HT-29 (cell line): ENCODE measurements around the gene TSEN34. TPM values are rescaled to one million over a fixed set of nuclear protein-coding genes. Genes with fewer than 3 reads are reported as not detected.
A peak's percentile ranks its signal among the peaks of the same experiment; 100 is the strongest.
"Not testable (repeated sequence)": the region's sequence is repeated elsewhere in the genome, so short reads cannot be mapped to it uniquely, and the experiment has no call there.

ENCODE experiments used
- DNase-seq: peaks from one replicate; pipeline ENCODE4 v3.0.0-alpha.2; 2015; ENCODE audit warnings: low spot score
- total RNA-seq: library from RNA; depleted of rRNA; stranded (reverse); fragments of >200 nt; shearing (Covaris generic); gene quantifications from 2 replicates; pipeline ENCODE4 v1.2.3, GENCODE V29; 2014

TSEN34 gene
- total RNA-seq, 1 experiment from 2014 or later = 234 TPM

DNA sequence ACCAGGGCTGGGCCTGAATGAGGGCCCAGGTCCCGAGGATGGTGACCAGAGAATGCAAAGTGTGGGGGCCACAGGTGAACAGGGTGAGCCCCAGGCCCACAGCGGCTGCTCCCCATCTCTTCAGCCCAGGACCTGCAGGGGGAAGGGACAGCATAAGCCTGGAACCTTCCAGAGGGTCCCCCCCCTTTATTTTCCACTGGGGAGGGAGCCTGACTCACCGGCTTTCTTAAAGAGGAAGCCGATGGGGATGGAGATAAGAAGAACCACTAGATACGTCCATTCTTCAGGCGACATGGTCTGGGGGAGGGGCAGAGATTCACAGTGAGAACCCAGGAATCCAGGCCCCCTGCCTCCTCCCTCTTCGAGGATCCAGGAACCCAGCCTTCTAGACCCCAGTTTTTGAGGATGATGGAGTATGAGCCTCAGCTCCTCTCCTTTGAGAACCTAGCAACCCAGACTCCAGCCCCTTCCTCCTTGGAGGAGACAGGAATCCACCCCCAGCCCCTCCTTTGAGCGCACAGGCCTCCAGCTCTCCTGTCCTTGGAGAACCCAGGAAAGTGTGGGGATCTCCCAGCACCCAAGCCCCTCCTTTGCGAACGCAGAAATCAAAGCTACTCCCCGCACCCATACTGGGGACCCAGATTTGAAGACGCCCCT lies 2.8 kb upstream of the TSEN34 start:
- peak; percentile 79 for DNase-seq

DNA sequence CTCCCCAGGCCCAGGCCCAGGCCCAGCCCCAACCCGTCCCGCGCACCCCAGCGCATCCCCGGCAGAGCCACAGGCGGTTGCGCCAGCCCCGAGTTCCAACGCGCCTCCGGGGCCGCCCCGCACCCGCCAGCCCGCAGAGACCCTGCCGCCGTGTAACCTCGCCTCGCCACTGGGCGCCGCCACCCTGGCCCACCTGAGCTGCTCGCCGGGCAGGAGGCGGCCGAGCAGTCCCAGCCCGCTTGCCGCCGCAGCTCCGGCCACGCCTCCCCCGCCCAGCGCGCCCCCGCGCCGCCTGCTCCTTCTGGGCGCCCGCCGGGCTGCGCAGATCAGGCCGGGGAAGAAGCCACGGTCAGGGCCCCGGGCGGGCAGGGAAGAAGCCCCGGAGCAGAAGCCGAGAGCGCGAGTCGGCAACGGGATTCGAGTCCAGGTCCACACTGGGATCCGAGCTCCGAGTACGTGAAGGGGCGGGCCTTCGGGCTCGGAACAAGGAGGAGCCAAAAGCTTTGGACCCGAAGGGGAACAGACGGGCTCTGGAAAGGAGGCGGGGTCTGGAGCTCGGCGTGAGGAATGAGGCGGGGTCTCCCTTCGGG lies 1.9 kb upstream of the TSEN34 start, which contains the start of gene MBOAT7:
MBOAT7 (minus strand) TSS at position 436 of the 590 bp plus-strand sequence. CDS start 1,072 bp downstream, outside the sequence.
- no peak for DNase-seq

DNA sequence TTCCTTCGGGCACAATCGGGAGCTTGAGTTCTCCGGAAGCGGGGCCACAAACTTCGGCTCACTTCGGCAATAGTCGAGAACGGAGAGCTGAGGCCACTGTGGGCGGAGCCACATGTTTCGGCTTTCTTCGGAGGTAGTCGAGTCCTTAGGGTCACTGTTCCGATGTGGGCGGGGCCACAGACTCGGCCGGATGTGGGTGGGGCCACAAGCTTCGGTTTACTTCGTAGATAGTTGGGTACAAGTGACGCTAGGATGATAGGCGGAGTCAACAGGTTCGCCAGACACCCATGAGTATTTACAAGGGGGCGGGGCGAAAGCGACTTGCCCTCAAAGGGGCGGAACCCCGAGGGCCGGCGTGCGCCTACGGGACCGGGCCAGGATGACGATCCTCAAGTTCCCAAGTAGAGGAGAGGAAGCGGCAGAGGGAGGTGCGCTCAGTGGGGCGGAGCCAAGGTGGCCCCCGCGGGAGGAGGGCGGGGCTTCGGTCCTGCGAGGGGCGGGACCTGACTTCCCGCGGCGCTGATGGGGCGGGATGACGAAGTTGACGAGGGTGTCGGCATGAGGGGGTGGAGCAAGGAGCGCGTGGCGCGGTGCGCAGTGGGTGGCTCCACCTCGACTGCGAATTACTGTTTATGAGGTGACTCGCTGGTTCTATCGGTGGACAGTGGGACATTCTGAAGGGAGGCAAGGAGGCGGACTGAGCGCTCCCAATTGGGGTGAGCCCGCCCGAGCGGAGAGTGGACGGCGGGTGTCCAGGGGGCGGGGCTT lies 1.2 kb upstream of the TSEN34 start:
- peak; percentile 100 for DNase-seq

DNA sequence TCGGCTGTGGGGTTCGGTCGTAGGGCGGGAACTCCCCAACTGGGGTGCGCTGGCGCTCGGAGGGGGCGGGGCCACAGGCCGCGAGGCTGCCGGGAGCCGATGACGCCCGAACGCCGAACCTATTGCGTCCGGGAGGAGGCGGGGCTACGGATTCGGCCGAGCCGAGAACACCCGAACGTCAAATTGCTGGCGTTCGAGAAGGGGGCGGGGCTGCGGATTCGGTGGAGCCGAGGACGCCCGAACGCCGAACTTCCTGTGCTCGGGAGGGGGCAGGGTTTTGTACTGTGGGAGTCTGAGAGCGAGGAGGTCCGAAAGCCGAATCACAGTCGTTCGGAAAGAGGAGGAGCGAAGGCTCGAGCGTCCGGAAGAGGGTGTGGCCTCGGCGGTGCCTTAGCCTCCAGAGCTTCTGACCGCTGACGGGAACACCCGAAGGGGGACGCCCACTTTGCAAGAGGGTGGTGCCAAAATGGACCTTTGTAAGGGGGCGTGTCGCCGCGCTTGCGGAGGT lies 551 bp upstream of the TSEN34 start:
- DNase-seq = peak; percentile 100

DNA sequence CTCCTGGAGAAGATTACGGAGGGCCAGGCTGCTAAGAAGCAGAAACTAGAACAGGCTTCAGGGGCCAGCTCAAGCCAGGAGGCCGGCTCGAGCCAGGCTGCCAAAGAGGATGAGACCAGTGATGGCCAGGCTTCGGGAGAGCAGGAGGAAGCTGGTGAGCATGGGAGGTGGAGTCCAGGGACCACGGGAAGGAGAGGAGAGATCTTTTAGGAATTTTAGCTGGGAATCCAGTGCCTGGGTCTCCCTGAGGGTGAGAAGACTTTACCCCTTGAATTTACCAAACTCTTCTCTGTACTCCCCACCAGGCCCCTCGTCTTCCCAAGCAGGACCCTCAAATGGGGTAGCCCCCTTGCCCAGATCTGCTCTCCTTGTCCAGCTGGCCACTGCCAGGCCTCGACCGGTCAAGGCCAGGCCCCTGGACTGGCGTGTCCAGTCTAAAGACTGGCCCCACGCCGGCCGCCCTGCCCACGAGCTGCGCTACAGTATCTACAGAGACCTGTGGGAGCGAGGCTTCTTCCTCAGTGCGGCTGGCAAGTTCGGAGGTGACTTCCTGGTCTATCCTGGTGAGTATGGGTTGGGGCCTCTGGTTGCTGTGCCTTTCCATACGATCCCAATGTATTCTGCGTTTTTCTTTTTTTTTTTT lies 824 bp downstream of the TSEN34 start:
- peak; percentile 42 for DNase-seq

DNA sequence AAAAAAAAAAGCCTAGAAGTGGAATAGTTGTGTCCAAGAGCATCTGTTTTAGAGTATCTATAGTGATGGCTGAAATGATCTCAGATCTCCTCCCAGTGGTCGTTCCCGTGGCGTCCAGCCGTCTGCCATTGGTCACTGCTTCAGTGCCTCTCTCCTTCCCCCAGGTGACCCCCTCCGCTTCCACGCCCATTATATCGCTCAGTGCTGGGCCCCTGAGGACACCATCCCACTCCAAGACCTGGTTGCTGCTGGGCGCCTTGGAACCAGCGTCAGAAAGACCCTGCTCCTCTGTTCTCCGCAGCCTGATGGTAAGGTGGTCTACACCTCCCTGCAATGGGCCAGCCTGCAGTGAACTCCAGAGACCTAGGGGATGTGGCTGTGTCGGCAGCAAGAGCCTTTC lies 1.9 kb downstream of the TSEN34 start:
- DNase-seq = no peak

DNA sequence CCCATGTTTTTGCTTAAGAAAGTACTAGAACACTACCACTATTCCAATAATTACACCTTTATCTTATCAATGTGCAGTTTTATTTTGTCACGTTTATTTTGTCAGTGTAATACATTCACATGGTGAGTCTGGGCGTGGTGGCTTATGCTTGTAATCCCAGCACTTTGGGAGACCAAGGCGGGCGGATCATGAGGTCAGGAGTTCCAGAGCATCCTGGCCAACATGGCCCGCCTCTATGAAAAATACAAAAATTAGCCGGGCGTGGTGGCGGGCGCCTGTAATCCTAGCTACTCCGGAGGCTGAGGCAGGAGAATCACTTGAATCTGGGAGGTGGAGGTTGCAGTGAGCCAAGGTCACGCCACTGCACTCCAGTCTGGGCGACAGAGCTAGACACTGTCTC lies 3.4 kb downstream of the TSEN34 start:
- not testable (repeated sequence) for DNase-seq

DNA sequence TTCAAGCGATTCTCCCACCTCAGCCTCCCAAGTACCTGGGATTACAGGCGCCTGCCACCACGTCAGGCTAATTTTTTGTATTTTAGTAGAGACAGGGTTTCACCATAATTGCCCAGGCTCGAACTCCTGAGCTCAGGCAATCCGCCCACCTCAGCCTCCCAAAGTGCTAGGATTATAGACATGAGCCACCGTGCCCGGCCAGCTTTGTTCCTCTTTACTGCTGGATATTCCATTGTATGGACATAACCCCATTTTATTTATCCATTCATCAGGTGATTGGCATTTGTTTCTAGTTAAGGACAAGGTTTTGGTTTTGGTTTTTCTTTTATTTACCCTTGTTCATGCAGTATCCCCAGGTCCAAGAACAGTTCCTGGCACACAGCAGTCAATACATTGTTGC lies 5.4 kb downstream of the TSEN34 start:
- no peak for DNase-seq

DNA sequence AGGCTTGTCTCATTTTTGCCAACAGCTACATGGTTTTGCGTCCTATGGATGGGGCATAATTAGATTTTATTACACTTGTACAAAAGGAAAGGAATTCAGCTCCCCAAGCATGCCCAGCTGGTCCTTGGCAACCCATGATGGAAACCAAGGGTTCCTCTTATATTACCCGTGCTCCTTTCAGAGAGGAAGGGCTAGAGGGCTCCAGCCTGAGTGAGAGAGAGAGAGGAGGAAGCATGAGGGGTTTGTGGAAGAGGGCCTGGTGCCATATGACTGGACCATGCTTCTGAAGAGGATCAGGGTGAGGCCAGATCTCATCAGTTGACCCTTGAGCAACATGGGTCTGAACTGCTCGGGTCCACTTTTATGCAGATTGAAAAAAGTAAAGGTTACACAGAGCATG lies 6.0 kb downstream of the TSEN34 start:
- no peak for DNase-seq

DNA sequence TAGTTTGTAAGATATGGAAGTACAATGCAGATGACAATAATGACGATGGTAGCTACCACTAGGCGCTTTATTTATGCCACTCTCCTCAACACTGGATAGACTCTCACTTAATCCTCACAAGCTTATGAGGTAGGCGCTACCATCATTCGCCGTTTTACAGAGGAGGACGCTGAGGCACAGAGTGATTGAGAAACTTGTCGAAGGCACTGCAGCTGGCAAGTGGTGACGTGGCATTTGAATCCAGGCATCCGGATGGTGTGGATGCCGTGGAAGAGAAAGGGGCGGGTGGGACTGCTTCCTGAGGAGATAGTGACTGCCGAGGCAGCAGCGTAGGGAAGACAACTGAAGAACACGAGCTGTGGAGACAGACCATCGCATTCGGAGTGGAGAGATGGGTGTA lies 8.3 kb downstream of the TSEN34 start:
- DNase-seq = no peak

DNA sequence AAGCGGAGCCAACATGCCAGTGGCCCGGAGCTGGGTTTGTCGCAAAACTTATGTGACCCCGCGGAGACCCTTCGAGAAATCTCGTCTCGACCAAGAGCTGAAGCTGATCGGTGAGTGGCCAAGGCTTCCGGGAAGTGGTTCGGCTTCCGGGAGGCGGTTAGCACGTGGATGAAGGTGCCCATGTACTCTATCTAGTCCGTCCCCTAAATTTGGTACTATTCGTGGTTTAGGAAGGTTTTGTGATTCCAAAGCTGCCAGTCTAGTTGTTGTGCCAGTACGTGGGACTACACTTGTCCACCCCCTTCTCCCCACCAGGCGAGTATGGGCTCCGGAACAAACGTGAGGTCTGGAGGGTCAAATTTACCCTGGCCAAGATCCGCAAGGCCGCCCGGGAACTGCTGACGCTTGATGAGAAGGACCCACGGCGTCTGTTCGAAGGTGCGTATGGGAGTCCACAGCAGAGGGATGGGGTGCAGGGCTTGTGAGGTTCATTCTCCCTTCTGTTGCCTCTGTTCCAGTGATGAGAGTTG lies 10.1 kb downstream of the TSEN34 start:
- no peak for DNase-seq

DNA sequence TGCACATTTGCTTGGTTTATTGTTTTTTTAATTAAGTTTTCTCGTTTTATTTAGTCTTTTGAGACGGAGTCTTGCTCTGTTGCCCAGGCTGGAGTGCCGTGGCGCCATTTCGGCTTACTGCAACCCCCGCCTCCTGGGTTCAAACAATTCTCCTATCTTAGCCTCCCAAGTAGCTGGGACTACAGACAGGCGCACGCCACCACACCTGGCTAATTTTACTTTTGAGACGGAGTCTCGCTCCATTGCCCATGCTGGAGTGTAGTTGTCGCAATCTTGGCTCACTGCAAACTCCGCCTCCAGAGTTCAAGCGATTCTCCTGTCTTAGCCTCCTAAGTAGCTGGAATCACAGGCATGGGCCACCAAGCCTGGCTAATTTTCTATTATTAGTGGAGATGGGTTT lies 10.9 kb downstream of the TSEN34 start:
- peak; percentile 50 for DNase-seq

DNA sequence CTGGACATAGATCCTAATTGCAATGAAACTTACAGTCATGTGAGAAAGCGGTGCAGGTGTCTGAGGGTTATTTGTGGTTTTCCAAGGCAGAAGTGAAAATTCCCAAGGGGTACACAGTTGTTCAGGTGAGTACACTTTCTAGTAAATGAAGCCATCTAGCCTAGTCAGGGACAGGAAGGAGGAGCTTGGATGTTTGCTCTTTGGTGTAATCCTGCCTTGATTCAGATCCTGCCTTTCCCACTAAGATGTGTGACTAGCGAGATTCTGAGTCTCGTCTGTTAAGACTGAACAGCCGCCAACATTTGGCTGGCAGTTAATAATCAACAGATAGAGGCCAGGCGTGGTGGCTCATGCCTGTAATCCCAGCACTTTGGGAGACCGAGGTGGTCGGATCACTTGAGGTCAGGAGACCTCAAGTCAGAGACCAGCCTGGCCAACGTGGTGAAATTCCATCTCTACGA lies 12.1 kb downstream of the TSEN34 start:
- DNase-seq = peak; percentile 52

DNA sequence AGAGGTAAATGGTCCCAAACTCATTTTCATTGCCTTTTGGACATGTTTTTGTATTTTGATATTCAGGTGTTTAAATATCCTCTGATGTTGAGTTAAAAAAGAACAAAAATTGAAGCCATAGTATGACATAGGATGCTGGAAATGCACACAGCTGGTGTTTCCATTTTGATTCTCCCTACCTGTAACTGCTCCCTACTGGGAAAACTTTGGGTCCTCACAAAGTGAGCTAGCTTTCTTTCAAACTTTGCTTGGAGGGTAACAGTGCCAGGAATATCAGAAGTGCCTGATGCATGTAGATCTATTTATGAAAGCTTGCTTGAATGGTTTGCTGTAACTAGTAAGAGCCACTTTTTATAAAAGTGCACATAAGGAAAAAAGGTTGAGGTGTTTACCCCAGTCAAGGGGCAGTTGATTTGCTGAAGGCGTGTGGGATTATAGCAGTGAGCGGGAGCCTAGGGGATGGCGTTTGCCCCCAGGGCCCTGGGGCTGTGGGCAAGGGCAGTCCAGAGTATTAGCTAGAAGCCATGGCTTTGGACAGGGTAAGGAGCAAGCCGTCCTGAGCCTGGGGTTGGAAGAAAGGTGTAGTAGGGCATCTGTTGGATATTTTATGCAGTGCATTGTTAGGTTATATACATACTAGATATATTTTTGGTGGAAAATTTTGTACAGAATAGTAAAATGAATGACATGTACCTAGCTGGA lies 13.8 kb downstream of the TSEN34 start:
- DNase-seq = peak; percentile 5

DNA sequence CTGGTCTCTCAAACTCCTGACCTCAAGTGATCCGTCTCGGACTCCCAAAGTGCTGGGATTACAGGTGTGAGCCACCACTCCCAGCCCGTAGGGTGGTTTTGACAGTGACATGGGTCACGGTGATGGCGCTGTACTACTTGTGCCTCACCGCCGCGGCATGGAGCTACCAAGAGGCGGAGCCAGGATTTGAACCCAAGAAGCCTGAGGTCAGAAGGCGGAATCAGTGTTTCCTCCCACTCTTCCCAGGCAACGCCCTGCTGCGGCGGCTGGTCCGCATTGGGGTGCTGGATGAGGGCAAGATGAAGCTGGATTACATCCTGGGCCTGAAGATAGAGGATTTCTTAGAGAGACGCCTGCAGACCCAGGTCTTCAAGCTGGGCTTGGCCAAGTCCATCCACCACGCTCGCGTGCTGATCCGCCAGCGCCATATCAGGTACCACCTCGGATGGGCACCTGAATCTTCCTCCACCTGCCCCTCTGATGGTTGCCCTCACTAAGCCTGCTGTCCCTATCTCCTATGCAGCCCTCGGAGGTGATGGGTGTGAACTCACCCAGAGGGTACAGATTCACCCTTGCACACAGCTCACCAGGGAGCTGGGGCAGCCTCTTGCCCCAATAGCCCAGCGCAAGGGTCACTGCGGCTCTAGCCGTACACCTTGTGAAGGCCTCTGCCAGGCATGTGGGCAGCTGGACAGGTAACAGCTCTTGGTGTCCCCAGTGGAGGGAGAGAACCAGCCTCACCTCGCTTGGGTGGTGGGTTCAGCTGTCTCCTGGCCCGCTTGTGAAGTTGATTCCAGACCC lies 15.1 kb downstream of the TSEN34 start:
- DNase-seq = no peak

DNA sequence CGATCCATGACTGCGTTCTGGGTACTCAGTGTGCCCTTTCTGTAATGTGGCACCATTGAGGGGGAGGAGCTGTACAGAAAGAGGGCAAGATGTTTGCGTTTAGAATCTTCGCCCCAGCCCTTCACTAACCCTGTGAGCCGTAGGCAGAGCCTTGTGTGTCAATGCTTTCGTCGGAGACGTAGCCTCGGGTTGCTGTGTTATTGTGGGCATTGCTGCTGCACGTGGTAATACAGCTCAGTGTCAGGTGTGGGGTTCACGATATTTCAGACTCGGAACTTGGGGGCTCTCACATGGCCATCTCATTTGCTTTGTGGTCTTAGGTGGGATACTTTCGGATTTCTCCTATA lies 15.7 kb downstream of the TSEN34 start:
- no peak for DNase-seq

DNA sequence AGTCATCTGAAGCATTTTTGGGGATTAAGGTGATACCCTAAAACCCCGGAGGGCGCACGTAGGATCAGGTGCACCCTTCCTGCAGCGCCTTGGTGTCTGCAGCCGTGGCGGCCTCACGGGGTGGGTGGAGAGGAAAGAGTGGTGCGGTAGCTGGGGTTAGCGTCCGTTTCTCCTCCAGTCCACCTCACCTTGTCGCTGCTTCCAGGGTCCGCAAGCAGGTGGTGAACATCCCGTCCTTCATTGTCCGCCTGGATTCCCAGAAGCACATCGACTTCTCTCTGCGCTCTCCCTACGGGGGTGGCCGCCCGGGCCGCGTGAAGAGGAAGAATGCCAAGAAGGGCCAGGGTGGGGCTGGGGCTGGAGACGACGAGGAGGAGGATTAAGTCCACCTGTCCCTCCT lies 16.1 kb downstream of the TSEN34 start:
- DNase-seq = not testable (repeated sequence)

DNA sequence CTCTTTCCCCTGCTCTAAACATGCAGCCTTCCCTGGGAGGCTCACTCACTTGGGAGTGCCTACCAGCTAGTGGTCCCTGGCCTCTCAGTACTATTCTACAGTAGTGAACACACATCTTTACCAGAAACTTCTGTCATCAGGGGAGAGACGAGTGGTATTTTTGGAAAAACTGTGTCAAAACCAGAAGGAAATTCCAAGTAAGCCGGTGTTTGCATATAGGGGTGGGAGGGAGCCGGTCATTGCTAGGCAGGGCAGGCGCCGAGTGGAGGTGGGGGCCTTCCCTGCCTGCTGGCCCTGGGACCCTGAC lies 16.5 kb downstream of the TSEN34 start:
- no peak for DNase-seq

DNA sequence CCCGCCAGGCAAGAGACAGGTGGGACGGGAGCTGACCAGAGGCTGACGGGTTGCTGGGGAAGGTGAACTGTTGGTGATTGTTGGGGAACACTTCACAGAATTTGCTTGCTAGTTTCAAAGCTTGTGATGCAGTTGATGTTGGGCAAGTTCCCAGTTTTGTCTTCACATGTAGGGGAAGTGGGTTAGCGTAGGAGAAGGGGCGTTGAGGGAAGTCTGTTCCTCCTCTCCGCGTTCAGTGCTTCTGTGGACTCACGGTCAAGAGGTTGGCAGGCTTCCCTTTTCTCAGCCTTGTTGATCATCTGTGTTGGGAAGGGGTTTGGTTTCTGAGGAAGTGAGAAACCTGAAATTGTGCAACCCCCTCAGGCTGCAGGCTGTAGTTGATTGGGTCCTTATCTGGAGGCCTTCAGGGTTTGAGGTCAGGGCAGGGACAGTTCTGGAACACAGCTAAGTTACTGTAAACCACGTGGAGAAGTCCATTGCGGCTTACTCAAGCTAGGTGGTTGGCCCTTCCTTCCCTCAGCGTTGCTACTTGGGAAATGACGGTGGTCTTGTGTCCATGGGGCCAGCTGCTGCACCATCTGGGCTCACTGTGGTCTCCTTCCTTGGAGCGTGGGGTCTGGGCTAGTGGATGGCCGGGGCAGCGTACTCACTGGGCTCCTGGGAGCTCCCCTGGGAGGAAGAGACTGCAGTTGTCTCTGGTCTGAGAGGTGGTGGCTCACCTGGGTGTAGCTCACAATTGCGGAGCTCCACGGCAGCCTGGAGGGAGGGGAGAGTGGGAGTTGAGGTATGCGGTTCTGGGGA lies 17.1 kb downstream of the TSEN34 start:
- peak; percentile 72 for DNase-seq

DNA sequence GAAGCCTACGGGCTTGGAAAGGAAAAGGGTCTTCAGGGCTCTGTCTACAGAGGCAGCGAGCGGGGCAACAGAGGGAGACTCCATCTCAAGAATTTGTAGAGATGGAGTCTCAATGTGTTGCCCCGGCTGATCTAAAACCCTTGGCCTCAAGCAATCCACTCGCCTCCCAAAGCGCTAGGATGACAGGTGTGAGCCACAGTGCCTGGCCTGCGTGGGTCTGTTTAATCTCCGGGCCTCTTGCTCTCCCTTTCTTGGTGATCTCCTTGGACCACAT lies 17.6 kb downstream of the TSEN34 start:
- DNase-seq = no peak
